K562 treated with DMSO at 1 percent for 48 hours (cell line): Measurements from ENCODE around the gene FOXB1. TPM values are rescaled to one million over a fixed set of nuclear protein-coding genes. Genes with fewer than 3 reads are reported as not detected.

Experiments used
- total RNA-seq: library from RNA; unstranded; fragments of 300-600 nt; gene quantifications from 2 replicates; pipeline ENCODE4 v1.2.3, GENCODE V29; 2022; ENCODE audit warnings: low replicate concordance; ENCODE audit errors: extremely low read depth

Gene FOXB1
- total RNA-seq = not detected in 2 replicates

GRCh38 chr15:60004009-60004845 is at the start of gene FOXB1:
FOXB1 (plus strand) TSS chr15:60004311; CDS start chr15:60004964, 653 bp downstream.

